HEK293T (cell line): ENCODE results near the gene SLC4A2.

Experiments used
- CTCF ChIA-PET: fragments of 350-600 bp; formaldehyde crosslinking; extraction: SDS; loops from one replicate; lab custom pipeline; 2021; ENCODE audit warnings: antibody characterized with exemption, inconsistent platforms; lab: Yijun Ruan, JAX
- POLR2A ChIA-PET: fragments of 350-600 bp; formaldehyde crosslinking; extraction: SDS; loops from one replicate; lab custom pipeline; 2020; ENCODE audit warnings: antibody characterized with exemption, inconsistent platforms; lab: Yijun Ruan, JAX
- DNase-seq: peaks from one replicate; pipeline ENCODE4 v3.0.0; 2012; ENCODE audit warnings: mixed read lengths; ENCODE audit errors: extremely low spot score
- ARNT ChIP-seq: fragments of 450-650 bp; IDR thresholded peaks from 2 replicates; pipeline ENCODE4 v1.6.1; 2017; ENCODE audit warnings: mild to moderate bottlenecking
- BHLHE40 ChIP-seq: fragments of 450-650 bp; IDR thresholded peaks from 2 replicates; pipeline ENCODE4 v1.6.1; 2016; ENCODE audit warnings: mild to moderate bottlenecking, moderate library complexity, borderline replicate concordance
- CTBP1 ChIP-seq: fragments of 450-650 bp; IDR thresholded peaks from 2 replicates; pipeline ENCODE4 v1.6.1; 2016; ENCODE audit warnings: borderline replicate concordance
- ELF4 ChIP-seq: fragments of 450-650 bp; IDR thresholded peaks from 2 replicates; pipeline ENCODE4 v1.6.1; 2017; ENCODE audit warnings: antibody characterized with exemption
- FOXA1 ChIP-seq: fragments of 450-650 bp; IDR thresholded peaks from 2 replicates; pipeline ENCODE4 v1.6.1; 2016; ENCODE audit warnings: mild to moderate bottlenecking
- FOXK2 ChIP-seq: fragments of 450-650 bp; IDR thresholded peaks from 2 replicates; pipeline ENCODE4 v1.6.1; 2016; ENCODE audit warnings: mild to moderate bottlenecking
- FOXM1 ChIP-seq: fragments of 450-650 bp; IDR thresholded peaks from 2 replicates; pipeline ENCODE4 v1.6.1; 2017; ENCODE audit warnings: mild to moderate bottlenecking, borderline replicate concordance
- HDGF ChIP-seq: fragments of 450-650 bp; IDR thresholded peaks from 2 replicates; pipeline ENCODE4 v1.6.1; 2017; ENCODE audit warnings: antibody characterized with exemption, borderline replicate concordance
- L3MBTL2 ChIP-seq: fragments of 450-650 bp; conservative IDR thresholded peaks from 2 replicates; pipeline ENCODE4 v1.6.1; 2016; ENCODE audit warnings: mild to moderate bottlenecking
- LEF1 ChIP-seq: fragments of 450-650 bp; IDR thresholded peaks from 2 replicates; pipeline ENCODE4 v1.6.1; 2017; ENCODE audit warnings: mild to moderate bottlenecking, borderline replicate concordance
- NFRKB ChIP-seq: fragments of 450-650 bp; IDR thresholded peaks from 2 replicates; pipeline ENCODE4 v1.6.1; 2016; ENCODE audit warnings: mild to moderate bottlenecking, moderate library complexity
- SP1 ChIP-seq: fragments of 450-650 bp; IDR thresholded peaks from 2 replicates; pipeline ENCODE4 v1.6.1; 2017
- SUZ12 ChIP-seq: fragments of 450-650 bp; IDR thresholded peaks from 2 replicates; pipeline ENCODE4 v1.6.1; 2016; ENCODE audit warnings: mild to moderate bottlenecking
- TARDBP ChIP-seq: fragments of 450-650 bp; IDR thresholded peaks from 2 replicates; pipeline ENCODE4 v1.6.1; 2016
- ZNF384 ChIP-seq: fragments of 450-650 bp; IDR thresholded peaks from 2 replicates; pipeline ENCODE4 v1.6.1; 2016
- TF ChIP-seq, protein P1 (sequence below): fragments of 450-650 bp; IDR thresholded peaks from 2 replicates; pipeline ENCODE4 v1.6.1; 2016

SLC4A2 gene

DNA sequence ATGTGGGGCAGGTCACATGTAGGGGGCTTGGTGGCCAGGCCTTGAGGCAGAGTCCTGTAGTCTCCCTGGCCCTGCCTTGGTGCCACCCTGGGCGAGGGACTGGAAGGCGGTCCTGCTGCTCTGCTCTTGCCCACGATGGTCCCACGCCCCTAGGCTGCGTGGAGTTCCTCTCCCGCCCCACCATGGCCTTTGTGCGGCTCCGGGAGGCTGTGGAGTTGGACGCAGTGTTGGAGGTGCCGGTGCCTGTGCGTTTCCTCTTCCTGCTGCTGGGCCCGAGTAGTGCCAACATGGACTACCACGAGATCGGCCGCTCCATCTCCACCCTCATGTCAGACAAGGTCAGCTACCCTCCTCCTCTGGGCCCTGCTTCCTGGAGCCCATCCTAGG, 11.2 kb downstream of the SLC4A2 start:
- ChIA-PET POLR2A (interaction anchor here (1.7 to 3.4 kb wide), 2 partner anchors 10 to 15 kb away, joined by 5 to 16 read pairs; partner anchors contain the start of gene FASTK), CTCF (no interaction called here)
- no peak for TF ChIP-seq TARDBP
- no peak for TF ChIP-seq FOXM1
- no peak for TF ChIP-seq ELF4
- TF ChIP-seq ARNT = no peak
- TF ChIP-seq BHLHE40 = no peak
- TF ChIP-seq L3MBTL2 = no peak
- no peak for TF ChIP-seq HDGF
- no peak for TF ChIP-seq FOXA1
- TF ChIP-seq CTBP1 = no peak
- TF ChIP-seq LEF1 = no peak
- TF ChIP-seq SUZ12 = no peak
- TF ChIP-seq FOXK2 = no peak
- TF ChIP-seq, protein P1, sequence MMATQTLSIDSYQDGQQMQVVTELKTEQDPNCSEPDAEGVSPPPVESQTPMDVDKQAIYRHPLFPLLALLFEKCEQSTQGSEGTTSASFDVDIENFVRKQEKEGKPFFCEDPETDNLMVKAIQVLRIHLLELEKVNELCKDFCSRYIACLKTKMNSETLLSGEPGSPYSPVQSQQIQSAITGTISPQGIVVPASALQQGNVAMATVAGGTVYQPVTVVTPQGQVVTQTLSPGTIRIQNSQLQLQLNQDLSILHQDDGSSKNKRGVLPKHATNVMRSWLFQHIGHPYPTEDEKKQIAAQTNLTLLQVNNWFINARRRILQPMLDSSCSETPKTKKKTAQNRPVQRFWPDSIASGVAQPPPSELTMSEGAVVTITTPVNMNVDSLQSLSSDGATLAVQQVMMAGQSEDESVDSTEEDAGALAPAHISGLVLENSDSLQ = no peak
- no peak for TF ChIP-seq SP1
- TF ChIP-seq ZNF384 = no peak
- TF ChIP-seq NFRKB = no peak
- DNase-seq = no peak

DNA sequence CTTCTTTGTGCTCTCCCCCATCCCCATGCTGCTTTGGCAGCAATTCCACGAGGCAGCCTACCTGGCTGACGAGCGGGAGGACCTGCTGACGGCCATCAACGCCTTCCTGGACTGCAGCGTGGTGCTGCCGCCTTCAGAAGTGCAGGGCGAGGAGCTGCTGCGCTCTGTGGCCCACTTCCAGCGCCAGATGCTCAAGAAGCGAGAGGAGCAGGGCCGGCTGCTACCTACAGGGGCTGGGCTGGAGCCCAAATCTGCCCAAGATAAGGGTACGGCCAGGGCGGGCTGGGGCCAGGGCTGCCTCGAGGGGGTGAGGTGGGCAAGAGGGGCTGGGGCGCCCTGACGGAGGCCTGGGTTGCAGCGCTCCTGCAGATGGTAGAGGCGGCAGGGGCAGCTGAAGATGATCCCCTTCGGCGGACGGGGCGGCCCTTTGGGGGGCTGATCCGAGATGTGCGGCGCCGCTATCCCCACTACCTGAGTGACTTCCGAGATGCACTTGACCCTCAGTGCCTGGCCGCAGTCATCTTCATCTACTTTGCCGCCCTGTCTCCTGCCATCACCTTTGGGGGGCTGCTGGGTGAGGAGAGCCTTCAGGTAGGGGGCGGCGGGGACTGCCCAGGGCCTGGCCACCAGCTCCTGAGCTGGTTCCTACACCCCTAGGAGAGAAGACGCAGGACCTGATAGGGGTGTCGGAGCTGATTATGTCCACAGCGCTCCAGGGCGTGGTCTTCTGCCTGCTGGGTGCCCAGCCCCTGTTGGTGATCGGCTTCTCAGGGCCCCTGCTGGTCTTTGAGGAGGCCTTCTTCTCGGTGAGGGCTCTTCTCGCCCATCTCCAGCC, 11.9 kb downstream of the SLC4A2 start:
- CTCF ChIA-PET = no interaction called here
- DNase-seq = no peak
- no peak for TF ChIP-seq LEF1
- TF ChIP-seq NFRKB = no peak
- no peak for TF ChIP-seq HDGF
- TF ChIP-seq FOXA1 = no peak
- TF ChIP-seq SUZ12 = no peak
- TF ChIP-seq ZNF384 = no peak
- TF ChIP-seq TARDBP = no peak
- TF ChIP-seq SP1 = no peak
- no peak for TF ChIP-seq FOXK2
- POLR2A ChIA-PET = interaction anchor here (1.7 kb wide), 1 partner anchor 14 kb away, joined by 5 read pairs; no protein-coding TSS in a partner anchor

DNA sequence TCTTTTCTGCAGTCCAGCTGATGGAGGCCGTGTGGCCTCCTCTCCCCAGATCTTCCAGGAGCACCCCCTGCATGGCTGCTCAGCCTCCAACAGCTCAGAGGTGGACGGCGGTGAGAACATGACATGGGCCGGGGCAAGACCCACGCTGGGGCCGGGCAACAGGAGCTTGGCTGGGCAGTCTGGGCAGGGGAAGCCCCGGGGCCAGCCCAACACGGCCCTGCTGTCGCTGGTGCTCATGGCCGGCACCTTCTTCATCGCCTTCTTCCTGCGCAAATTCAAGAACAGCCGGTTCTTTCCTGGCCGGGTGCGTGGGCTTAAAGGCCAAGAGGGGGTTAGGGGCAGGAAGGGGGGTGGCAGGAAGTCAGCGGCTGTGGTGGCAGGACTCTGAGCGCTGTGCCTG, 14.6 kb downstream of the SLC4A2 start:
- no peak for TF ChIP-seq TARDBP
- TF ChIP-seq, protein P1 = no peak
- TF ChIP-seq BHLHE40 = no peak
- TF ChIP-seq L3MBTL2 = no peak
- TF ChIP-seq FOXK2 = no peak
- no peak for TF ChIP-seq LEF1
- TF ChIP-seq NFRKB = no peak
- TF ChIP-seq ARNT = no peak
- no peak for TF ChIP-seq HDGF
- no peak for TF ChIP-seq FOXA1
- no peak for TF ChIP-seq SUZ12
- no peak for TF ChIP-seq ZNF384
- no peak for TF ChIP-seq SP1
- no peak for TF ChIP-seq CTBP1
- no peak for TF ChIP-seq FOXM1
- ChIA-PET POLR2A (interaction anchor here (1.4 kb wide), 1 partner anchor 10 kb away, joined by 3 read pairs; the partner anchor contains the start of gene TMUB1), CTCF (interaction anchor here (0.6 kb wide), 1 partner anchor 16 kb away, joined by 3 read pairs; no protein-coding TSS in a partner anchor)
- no peak for DNase-seq

DNA sequence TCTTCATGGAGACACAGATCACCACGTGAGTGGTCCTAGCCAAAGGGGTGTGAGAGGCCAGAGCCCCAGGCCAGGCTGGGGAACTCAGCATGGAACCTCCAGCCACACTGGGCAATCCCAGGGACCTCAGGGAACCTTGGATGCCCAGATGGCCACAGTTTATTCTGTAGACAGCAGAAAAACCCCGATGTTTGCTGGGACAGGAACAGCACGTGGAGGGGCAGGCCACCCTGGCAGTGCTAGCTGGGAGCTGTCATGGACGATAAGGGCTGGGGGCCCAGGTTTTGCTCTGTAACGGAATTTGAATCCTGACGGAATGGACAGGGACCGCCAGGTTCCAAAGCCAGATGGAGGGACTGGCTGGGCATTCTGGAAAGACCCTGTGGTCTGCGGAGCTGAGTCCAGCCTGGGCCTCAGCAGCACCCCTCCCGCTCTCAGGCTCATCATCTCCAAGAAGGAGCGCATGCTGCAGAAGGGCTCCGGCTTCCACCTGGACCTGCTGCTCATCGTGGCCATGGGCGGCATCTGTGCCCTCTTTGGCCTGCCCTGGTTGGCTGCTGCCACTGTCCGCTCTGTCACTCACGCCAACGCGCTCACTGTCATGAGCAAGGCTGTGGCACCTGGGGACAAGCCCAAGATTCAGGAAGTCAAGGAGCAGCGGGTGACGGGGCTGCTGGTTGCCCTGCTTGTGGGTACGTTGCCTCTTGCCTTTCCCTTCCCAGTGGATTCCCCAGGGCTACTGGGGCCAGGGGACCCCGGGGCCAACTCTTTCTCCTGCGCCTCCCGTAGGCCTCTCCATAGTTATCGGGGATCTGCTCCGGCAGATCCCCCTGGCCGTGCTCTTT, 15.7 kb downstream of the SLC4A2 start:
- POLR2A ChIA-PET = interaction anchor here (2.4 to 4.7 kb wide), 2 partner anchors 11 to 16 kb away, joined by 14 to 38 read pairs; partner anchors contain the start of genes AGAP3, CDK5 and SLC4A2
- no peak for TF ChIP-seq FOXK2
- no peak for TF ChIP-seq HDGF
- no peak for TF ChIP-seq L3MBTL2
- no peak for TF ChIP-seq BHLHE40
- TF ChIP-seq FOXA1 = no peak
- TF ChIP-seq, protein P1 = no peak
- TF ChIP-seq ARNT = no peak
- TF ChIP-seq FOXM1 = no peak
- no peak for TF ChIP-seq TARDBP
- no peak for TF ChIP-seq ZNF384
- TF ChIP-seq SUZ12 = no peak
- CTCF ChIA-PET = no interaction called here
- DNase-seq = no peak

DNA sequence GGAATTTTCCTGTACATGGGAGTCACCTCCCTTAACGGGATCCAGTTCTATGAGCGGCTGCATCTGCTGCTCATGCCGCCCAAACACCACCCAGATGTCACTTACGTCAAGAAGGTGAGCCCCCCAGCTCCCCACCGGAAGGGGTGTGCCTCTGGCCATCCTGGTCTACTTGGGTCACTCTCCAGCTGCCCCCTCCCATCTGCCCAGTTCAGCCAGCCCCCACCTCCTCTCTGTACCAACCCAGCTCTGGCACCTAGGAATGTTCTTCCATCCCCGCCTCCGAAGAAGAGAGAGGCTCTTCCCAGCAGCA, 16.2 kb downstream of the SLC4A2 start:
- ChIA-PET POLR2A (interaction anchor here (0.9 to 4.7 kb wide), 3 partner anchors 8 to 16 kb away, joined by 3 to 38 read pairs (median 14); partner anchors contain the start of genes AGAP3, CDK5 and SLC4A2), CTCF (interaction anchor here (1.3 kb wide), 1 partner anchor 9 kb away, joined by 6 read pairs; no protein-coding TSS in a partner anchor)
- TF ChIP-seq FOXA1 (no peak), SP1 (no peak), ARNT (no peak), LEF1 (no peak), BHLHE40 (no peak), SUZ12 (no peak), CTBP1 (no peak), HDGF (no peak), NFRKB (no peak), FOXK2 (no peak), TARDBP (no peak), FOXM1 (no peak), ELF4 (no peak), L3MBTL2 (no peak), ZNF384 (no peak)
- TF ChIP-seq, protein P1 = no peak
- no peak for DNase-seq
